ENCODE results near the gene SMYD3. TPM values are rescaled to one million over a fixed set of nuclear protein-coding genes. Genes with fewer than 3 reads are reported as not detected.

The SMYD3 gene
- total RNA-seq, 1 donor from 2014 or later, result 23.5 TPM

DNA sequence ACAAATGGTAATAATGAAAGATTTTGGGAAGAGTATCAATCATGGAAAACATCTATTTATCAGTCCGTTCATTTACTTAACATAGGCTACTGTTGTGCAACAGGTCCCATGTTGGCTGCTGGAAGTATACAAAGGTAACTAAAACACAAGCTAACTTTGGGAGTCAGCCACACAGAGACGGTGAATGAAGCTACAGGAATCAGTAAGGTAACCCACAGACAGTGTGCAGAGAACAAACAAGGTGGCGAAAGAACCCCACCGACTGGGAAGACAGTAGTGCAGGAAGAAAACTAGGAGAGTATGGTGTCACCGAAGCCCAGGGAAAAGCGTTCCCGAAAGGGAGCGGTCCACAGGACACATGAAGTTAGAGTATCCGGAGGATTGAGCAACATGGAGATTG, 342.3 kb downstream of the SMYD3 start:
- Histone ChIP-seq H3K9ac (ENCODE audit: low read depth in 1 of 3, low read length in 3 of 3) (no peak overlapping the region), H3K9me3 (ENCODE audit: control insufficient read depth in 3 of 3, low read length in 3 of 3) (no peaks in the 10 kb centered on the region), H3K4me3 (ENCODE audit: low read length in 3 of 3) (no peak overlapping the region), H3K36me3 (ENCODE audit: control insufficient read depth in 3 of 3, insufficient read depth in 3 of 3, low read length in 3 of 3) (no peaks in the 10 kb centered on the region), H3K27me3 (ENCODE audit: control insufficient read depth in 3 of 3, insufficient read depth in 3 of 3, low read length in 3 of 3) (no peaks in the 10 kb centered on the region), H3K27ac (ENCODE audit: low read depth, low read length) (no peak overlapping the region), H3K4me1 (ENCODE audit: control insufficient read depth in 3 of 3, insufficient read depth in 3 of 3, low read length in 3 of 3) (no peaks in the 10 kb centered on the region)

DNA sequence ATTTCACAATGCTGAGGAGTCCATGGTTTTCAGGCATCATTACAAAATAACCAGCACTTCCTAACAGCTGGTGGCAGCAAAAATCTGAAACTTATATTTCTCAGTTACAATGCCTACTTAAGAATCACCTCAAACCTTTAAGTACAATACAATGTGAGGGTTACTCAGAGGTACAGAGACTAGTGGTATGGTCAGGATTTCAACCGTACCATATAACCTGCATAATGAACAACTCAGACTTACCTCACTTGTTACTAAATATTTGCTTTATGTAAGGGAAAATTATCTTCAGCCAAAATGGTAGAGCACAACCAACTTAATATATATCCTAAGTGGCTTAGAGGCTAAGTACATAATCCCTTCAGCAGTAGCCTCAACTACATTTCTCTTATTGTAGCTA, 344.5 kb downstream of the SMYD3 start:
- no peak overlapping the region for H3K4me3 ChIP-seq (ENCODE audit: low read length in 3 of 3)
- no peaks in the 10 kb centered on the region for H3K36me3 ChIP-seq (ENCODE audit: control insufficient read depth in 3 of 3, insufficient read depth in 3 of 3, low read length in 3 of 3)
- H3K27ac ChIP-seq (ENCODE audit: low read depth, low read length), result no peak overlapping the region
- no peaks in the 10 kb centered on the region for H3K27me3 ChIP-seq (ENCODE audit: control insufficient read depth in 3 of 3, insufficient read depth in 3 of 3, low read length in 3 of 3)
- no peak overlapping the region for H3K9ac ChIP-seq (ENCODE audit: low read depth in 1 of 3, low read length in 3 of 3)
- H3K9me3 ChIP-seq (ENCODE audit: control insufficient read depth in 3 of 3, low read length in 3 of 3), result no peaks in the 10 kb centered on the region
- no peaks in the 10 kb centered on the region for H3K4me1 ChIP-seq (ENCODE audit: control insufficient read depth in 3 of 3, insufficient read depth in 3 of 3, low read length in 3 of 3)

DNA sequence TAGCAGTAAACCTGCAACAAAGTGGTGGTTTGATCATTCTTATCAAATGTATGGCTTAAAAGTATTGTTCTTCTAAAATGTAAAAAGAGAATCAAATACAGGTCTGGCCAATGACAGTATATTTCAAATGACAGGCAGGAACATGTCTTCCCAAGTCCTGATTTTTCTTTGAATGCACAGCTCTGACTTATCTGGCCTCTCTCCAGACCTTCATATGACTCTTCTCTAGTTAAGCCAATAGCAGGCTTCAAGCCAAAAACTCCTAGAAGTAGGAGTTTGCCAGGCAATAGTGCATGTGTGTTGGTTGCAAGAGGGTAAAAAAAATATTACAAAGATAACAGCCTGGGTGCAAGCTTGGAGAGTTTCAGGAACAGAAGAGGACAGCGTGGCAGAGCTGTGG, 345.5 kb downstream of the SMYD3 start:
- Histone ChIP-seq H3K27ac (ENCODE audit: low read depth, low read length) (no peak overlapping the region), H3K9me3 (ENCODE audit: control insufficient read depth in 3 of 3, low read length in 3 of 3) (no peaks in the 10 kb centered on the region), H3K9ac (ENCODE audit: low read depth in 1 of 3, low read length in 3 of 3) (no peak overlapping the region), H3K4me3 (ENCODE audit: low read length in 3 of 3) (no peak overlapping the region), H3K36me3 (ENCODE audit: control insufficient read depth in 3 of 3, insufficient read depth in 3 of 3, low read length in 3 of 3) (no peaks in the 10 kb centered on the region), H3K4me1 (ENCODE audit: control insufficient read depth in 3 of 3, insufficient read depth in 3 of 3, low read length in 3 of 3) (peaks cover 0 to 2% (median 0%) of the 10 kb centered on the region in 3 donors), H3K27me3 (ENCODE audit: control insufficient read depth in 3 of 3, insufficient read depth in 3 of 3, low read length in 3 of 3) (no peaks in the 10 kb centered on the region)

DNA sequence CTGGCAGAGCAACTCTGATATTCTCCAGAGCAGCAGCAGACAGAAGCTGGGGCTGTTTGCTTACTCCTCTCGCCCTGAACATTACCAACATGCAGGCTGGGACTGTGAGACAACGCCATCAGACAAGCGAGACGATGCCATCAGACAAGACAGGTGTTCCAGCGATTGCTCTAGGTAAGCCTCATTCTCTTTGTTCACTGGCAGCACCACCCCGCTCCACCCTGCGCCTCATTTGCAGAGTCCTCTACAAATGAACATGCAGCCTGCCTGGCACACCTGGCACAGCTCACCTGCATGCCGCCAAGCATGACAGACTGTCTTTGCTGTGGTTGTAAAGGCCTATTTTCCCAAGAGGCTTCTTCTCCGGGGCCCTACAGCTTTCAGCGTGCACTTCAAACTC, 346.2 kb downstream of the SMYD3 start:
- H3K9ac ChIP-seq (ENCODE audit: low read depth in 1 of 3, low read length in 3 of 3), result no peak overlapping the region
- no peaks in the 10 kb centered on the region for H3K36me3 ChIP-seq (ENCODE audit: control insufficient read depth in 3 of 3, insufficient read depth in 3 of 3, low read length in 3 of 3)
- H3K27me3 ChIP-seq (ENCODE audit: control insufficient read depth in 3 of 3, insufficient read depth in 3 of 3, low read length in 3 of 3), result no peaks in the 10 kb centered on the region
- no peaks in the 10 kb centered on the region for H3K9me3 ChIP-seq (ENCODE audit: control insufficient read depth in 3 of 3, low read length in 3 of 3)
- H3K4me3 ChIP-seq (ENCODE audit: low read length in 3 of 3), result no peak overlapping the region
- H3K27ac ChIP-seq (ENCODE audit: low read depth, low read length), result no peak overlapping the region
- peaks cover 0 to 2% (median 0%) of the 10 kb centered on the region in 3 donors for H3K4me1 ChIP-seq (ENCODE audit: control insufficient read depth in 3 of 3, insufficient read depth in 3 of 3, low read length in 3 of 3)

DNA sequence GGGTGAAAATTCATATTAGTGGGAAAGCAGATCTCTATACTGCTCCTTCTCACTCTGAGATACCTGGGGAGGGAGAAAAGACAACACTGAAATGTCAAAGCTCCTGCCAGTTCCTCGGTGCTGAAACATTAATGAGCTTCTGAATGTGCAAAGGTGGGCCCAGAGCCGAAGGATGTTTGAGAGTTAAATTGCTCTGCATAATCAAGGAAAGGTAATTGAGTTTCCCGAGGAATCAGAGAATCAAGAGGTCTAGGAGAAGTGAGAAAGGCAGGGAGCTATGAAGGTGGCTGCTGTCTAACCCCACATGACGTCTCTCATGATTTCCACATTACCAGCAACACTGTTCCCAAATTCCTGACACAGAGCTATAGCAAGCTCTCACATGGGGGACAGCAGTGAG, 346.7 kb downstream of the SMYD3 start:
- Histone ChIP-seq H3K4me3 (ENCODE audit: low read length in 3 of 3) (no peak overlapping the region), H3K36me3 (ENCODE audit: control insufficient read depth in 3 of 3, insufficient read depth in 3 of 3, low read length in 3 of 3) (no peaks in the 10 kb centered on the region), H3K4me1 (ENCODE audit: control insufficient read depth in 3 of 3, insufficient read depth in 3 of 3, low read length in 3 of 3) (peaks cover 0 to 2% (median 0%) of the 10 kb centered on the region in 3 donors), H3K9ac (ENCODE audit: low read depth in 1 of 3, low read length in 3 of 3) (no peak overlapping the region), H3K9me3 (ENCODE audit: control insufficient read depth in 3 of 3, low read length in 3 of 3) (no peaks in the 10 kb centered on the region), H3K27ac (ENCODE audit: low read depth, low read length) (no peak overlapping the region), H3K27me3 (ENCODE audit: control insufficient read depth in 3 of 3, insufficient read depth in 3 of 3, low read length in 3 of 3) (no peaks in the 10 kb centered on the region)

DNA sequence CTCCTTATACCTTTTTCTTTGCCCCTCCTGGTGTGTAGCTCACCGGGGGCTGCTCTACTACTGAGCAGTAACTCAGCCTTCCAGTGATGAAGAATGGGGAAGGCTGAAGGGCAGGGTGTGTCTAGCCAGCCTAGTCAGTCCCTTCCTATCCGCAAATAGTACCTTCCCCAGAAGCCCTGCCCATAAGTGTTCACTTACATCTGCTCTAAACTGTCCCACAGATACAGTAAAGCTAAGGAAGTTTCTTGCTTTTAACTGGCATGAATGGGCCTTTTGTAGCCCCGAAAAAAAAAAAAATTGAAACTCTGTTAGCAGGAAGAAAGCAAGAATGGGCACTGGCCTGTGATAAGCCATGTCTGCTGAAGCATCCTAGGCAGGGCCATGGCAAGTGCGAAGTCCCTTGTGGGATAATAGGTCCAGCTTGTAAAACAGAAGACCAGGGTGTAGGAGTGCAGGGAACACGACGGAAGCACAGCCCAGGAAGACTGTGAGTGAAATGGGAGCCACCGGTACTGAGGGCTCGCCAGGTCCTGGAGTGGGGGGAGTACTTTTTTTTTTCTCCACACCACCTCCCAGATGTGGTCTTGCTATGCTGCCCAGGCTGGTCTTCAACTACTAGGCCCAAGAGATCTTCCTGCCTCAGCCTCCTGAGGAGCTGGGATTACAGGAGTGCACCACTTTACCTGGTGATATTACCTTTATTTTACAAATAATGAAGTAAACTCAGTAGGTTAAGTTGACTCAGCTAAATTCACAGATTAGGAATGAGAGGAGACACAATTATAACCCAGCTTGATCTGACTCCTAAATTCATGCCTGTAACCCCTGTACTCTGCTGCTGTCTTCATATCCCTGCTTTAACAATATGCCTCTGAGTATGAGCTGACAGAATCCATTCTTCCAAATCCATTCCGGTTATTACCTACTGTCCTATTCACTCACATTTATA, 347.5 kb downstream of the SMYD3 start:
- H3K36me3 ChIP-seq (ENCODE audit: control insufficient read depth in 3 of 3, insufficient read depth in 3 of 3, low read length in 3 of 3), result no peaks in the 10 kb centered on the region

DNA sequence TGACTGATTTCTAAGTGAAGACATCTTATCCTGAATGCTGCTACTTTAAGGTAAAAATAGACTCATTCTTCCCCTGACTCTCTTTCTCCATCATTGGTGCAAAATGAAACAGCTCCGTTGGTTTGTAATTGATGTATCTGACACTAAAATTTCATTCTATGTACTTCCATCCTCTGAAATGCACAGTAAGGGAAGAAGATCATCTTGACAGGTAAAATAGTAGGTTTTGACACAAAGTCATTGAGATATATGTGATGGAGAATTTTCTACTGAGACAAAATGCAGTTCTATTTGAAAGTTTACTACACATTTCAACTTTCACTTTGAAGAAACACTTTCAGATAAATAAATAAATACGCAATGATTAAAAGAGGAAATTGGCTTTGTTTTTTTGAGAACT, 348.9 kb downstream of the SMYD3 start:
- H3K36me3 ChIP-seq (ENCODE audit: control insufficient read depth in 3 of 3, insufficient read depth in 3 of 3, low read length in 3 of 3), result no peaks in the 10 kb centered on the region
- H3K27ac ChIP-seq (ENCODE audit: low read depth, low read length), result no peak overlapping the region
- H3K9ac ChIP-seq (ENCODE audit: low read depth in 1 of 3, low read length in 3 of 3), result no peak overlapping the region
- no peak overlapping the region for H3K4me3 ChIP-seq (ENCODE audit: low read length in 3 of 3)
- H3K27me3 ChIP-seq (ENCODE audit: control insufficient read depth in 3 of 3, insufficient read depth in 3 of 3, low read length in 3 of 3), result no peaks in the 10 kb centered on the region
- H3K4me1 ChIP-seq (ENCODE audit: control insufficient read depth in 3 of 3, insufficient read depth in 3 of 3, low read length in 3 of 3), result peaks cover 0 to 2% (median 0%) of the 10 kb centered on the region in 3 donors
- no peaks in the 10 kb centered on the region for H3K9me3 ChIP-seq (ENCODE audit: control insufficient read depth in 3 of 3, low read length in 3 of 3)

More for the DNA sequence above, 347.5 kb downstream of the SMYD3 start:
- H3K9me3 ChIP-seq (ENCODE audit: control insufficient read depth in 3 of 3, low read length in 3 of 3), result no peaks in the 10 kb centered on the region
- H3K27ac ChIP-seq (ENCODE audit: low read depth, low read length), result no peak overlapping the region
- H3K27me3 ChIP-seq (ENCODE audit: control insufficient read depth in 3 of 3, insufficient read depth in 3 of 3, low read length in 3 of 3), result no peaks in the 10 kb centered on the region
- H3K4me1 ChIP-seq (ENCODE audit: control insufficient read depth in 3 of 3, insufficient read depth in 3 of 3, low read length in 3 of 3), result peaks cover 0 to 2% (median 0%) of the 10 kb centered on the region in 3 donors
- no peak overlapping the region for H3K9ac ChIP-seq (ENCODE audit: low read depth in 1 of 3, low read length in 3 of 3)
- no peak overlapping the region for H3K4me3 ChIP-seq (ENCODE audit: low read length in 3 of 3)

DNA sequence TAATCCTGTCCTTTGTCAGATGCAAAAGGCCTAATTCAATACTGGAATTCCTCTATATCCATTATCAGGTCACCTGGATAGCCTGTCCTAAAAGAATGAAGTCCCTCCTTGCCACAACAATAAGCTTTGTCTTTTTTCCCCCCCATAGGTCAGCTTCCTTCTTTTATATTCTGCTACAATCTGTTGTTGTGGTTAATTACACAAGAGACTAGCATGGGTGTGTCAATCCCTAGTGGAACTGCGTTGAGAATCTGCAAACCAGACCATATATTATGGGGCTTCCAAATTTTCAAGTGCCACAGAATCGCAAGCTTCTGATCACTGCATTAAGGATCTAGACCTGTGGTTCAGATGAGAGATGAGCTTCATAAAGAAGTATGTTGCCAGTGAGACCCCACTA, 349.6 kb downstream of the SMYD3 start:
- no peaks in the 10 kb centered on the region for H3K9me3 ChIP-seq (ENCODE audit: control insufficient read depth in 3 of 3, low read length in 3 of 3)
- H3K36me3 ChIP-seq (ENCODE audit: control insufficient read depth in 3 of 3, insufficient read depth in 3 of 3, low read length in 3 of 3), result no peaks in the 10 kb centered on the region
- no peaks in the 10 kb centered on the region for H3K27me3 ChIP-seq (ENCODE audit: control insufficient read depth in 3 of 3, insufficient read depth in 3 of 3, low read length in 3 of 3)
- H3K9ac ChIP-seq (ENCODE audit: low read depth in 1 of 3, low read length in 3 of 3), result no peak overlapping the region
- H3K27ac ChIP-seq (ENCODE audit: low read depth, low read length), result no peak overlapping the region
- H3K4me3 ChIP-seq (ENCODE audit: low read length in 3 of 3), result no peak overlapping the region
- H3K4me1 ChIP-seq (ENCODE audit: control insufficient read depth in 3 of 3, insufficient read depth in 3 of 3, low read length in 3 of 3), result peaks cover 0 to 2% (median 0%) of the 10 kb centered on the region in 3 donors

DNA sequence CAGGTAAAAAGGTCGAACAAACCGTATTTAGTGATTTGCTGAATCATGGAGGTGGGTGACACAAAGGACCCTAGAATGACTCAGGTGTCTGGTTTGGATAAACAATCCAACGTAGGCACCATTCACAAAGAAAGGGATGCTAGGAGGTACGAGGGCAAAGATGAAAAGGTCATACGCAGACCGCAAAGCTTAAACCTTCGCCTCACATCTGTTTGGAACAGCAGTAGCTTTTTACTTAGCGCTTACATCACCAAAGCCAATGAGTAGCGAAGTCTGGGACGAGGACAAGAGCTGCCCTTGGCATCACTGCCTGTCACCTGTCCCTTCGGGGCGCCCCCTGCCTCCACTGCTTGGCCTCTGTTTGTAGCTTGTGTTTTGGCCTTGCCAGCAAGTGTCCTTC, 350.2 kb downstream of the SMYD3 start:
- peaks cover 0 to 2% (median 0%) of the 10 kb centered on the region in 3 donors for H3K4me1 ChIP-seq (ENCODE audit: control insufficient read depth in 3 of 3, insufficient read depth in 3 of 3, low read length in 3 of 3)
- no peaks in the 10 kb centered on the region for H3K27me3 ChIP-seq (ENCODE audit: control insufficient read depth in 3 of 3, insufficient read depth in 3 of 3, low read length in 3 of 3)
- H3K4me3 ChIP-seq (ENCODE audit: low read length in 3 of 3), result no peak overlapping the region
- no peaks in the 10 kb centered on the region for H3K9me3 ChIP-seq (ENCODE audit: control insufficient read depth in 3 of 3, low read length in 3 of 3)
- no peak overlapping the region for H3K9ac ChIP-seq (ENCODE audit: low read depth in 1 of 3, low read length in 3 of 3)
- H3K36me3 ChIP-seq (ENCODE audit: control insufficient read depth in 3 of 3, insufficient read depth in 3 of 3, low read length in 3 of 3), result no peaks in the 10 kb centered on the region
- H3K27ac ChIP-seq (ENCODE audit: low read depth, low read length), result no peak overlapping the region

DNA sequence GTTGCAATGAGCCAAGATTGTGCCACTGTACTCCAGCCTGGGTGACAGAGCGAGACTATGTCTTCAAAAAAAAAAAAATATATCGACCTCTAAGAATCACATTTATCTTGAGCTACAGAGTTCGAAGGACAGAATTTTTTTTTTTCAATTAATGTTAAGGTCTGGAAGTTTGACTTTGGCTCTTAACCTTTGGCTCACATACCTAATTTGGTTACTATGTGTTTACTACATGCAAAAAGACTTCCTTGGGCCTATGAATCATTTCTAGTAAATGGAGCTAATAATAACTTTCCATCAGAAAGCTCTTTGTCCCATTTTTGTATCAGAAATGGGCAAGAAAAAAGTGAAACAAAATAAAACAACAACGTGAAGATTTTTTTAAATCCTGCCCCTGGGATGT, 351.2 kb downstream of the SMYD3 start:
- no peak overlapping the region for H3K9ac ChIP-seq (ENCODE audit: low read depth in 1 of 3, low read length in 3 of 3)
- H3K36me3 ChIP-seq (ENCODE audit: control insufficient read depth in 3 of 3, insufficient read depth in 3 of 3, low read length in 3 of 3), result no peaks in the 10 kb centered on the region
- H3K9me3 ChIP-seq (ENCODE audit: control insufficient read depth in 3 of 3, low read length in 3 of 3), result no peaks in the 10 kb centered on the region
- H3K4me1 ChIP-seq (ENCODE audit: control insufficient read depth in 3 of 3, insufficient read depth in 3 of 3, low read length in 3 of 3), result peaks cover 0 to 2% (median 0%) of the 10 kb centered on the region in 3 donors
- no peaks in the 10 kb centered on the region for H3K27me3 ChIP-seq (ENCODE audit: control insufficient read depth in 3 of 3, insufficient read depth in 3 of 3, low read length in 3 of 3)
- peak overlapping the region; percentile 16 for H3K27ac ChIP-seq (ENCODE audit: low read depth, low read length)
- no peak overlapping the region for H3K4me3 ChIP-seq (ENCODE audit: low read length in 3 of 3)

Measured in skeletal muscle tissue (tissue), 4 donors.